22Rv1 (cell line): ENCODE data around the gene PBLD.

Experiments
- H3K27ac ChIP-seq: fragments of 450-650 bp; 2 replicates; pipeline ENCODE4 v1.5.1; 2017
- ZFX ChIP-seq: fragments of 450-650 bp; IDR thresholded peaks from 2 replicates; pipeline ENCODE4 v1.6.1; 2017; ENCODE audit warnings: antibody characterized with exemption, borderline replicate concordance
- TF ChIP-seq, protein P1 (sequence below): fragments of 450-650 bp; IDR thresholded peaks from 2 replicates; pipeline ENCODE4 v1.5.1; 2017; ENCODE audit warnings: mild to moderate bottlenecking

Gene PBLD

DNA sequence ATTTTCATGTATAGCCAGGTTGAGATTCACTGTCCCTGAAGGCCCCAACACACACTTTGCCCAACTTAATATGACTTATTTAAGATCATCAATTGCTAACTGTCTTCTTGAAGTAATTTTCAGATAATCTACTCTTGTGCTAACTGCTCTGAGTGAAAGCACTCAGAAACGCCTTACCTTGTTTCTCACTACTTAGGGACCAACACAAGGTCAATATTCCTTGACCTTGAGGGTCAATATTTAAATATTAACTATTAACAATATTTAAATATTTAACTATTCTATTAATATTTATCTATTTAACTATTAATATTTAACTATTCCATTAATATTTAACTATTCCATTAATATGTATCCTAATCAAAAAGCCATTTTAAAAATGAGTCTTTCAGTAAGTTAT, 26.9 kb downstream of the PBLD start:
- TF ChIP-seq, protein P1, sequence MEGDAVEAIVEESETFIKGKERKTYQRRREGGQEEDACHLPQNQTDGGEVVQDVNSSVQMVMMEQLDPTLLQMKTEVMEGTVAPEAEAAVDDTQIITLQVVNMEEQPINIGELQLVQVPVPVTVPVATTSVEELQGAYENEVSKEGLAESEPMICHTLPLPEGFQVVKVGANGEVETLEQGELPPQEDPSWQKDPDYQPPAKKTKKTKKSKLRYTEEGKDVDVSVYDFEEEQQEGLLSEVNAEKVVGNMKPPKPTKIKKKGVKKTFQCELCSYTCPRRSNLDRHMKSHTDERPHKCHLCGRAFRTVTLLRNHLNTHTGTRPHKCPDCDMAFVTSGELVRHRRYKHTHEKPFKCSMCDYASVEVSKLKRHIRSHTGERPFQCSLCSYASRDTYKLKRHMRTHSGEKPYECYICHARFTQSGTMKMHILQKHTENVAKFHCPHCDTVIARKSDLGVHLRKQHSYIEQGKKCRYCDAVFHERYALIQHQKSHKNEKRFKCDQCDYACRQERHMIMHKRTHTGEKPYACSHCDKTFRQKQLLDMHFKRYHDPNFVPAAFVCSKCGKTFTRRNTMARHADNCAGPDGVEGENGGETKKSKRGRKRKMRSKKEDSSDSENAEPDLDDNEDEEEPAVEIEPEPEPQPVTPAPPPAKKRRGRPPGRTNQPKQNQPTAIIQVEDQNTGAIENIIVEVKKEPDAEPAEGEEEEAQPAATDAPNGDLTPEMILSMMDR, result no peak
- no peak for TF ChIP-seq ZFX
- peak overlapping the region; percentile 96 for H3K27ac ChIP-seq

DNA sequence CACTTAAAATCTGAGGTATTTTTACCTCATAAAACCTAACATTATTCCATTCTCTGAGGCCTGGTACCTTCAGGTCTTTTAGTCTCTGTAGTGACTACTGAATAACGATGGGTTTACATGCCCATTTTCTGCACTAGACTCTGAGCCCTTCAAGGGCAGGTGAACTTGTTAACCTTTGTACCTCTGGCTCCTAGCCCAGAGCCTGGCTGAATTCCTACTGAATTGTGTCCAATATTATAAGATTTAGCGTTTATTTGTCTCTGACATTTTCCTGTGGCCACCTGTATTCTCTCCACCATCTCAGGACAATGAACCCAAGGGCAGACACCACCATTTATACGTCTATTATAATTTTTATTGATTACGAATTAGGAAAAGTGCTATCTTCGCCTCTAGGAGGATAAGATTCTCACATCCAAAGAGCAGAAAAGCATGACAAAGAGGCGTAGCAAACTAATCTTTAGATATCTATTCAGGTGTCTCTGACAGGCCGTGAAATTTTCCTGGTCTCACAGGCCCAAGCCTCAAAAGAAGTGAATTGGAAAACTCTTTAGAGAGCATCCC, 28.8 kb downstream of the PBLD start:
- TF ChIP-seq ZFX, result no peak
- TF ChIP-seq, protein P1, result no peak
- H3K27ac ChIP-seq, result peak overlapping the region; percentile 96

DNA sequence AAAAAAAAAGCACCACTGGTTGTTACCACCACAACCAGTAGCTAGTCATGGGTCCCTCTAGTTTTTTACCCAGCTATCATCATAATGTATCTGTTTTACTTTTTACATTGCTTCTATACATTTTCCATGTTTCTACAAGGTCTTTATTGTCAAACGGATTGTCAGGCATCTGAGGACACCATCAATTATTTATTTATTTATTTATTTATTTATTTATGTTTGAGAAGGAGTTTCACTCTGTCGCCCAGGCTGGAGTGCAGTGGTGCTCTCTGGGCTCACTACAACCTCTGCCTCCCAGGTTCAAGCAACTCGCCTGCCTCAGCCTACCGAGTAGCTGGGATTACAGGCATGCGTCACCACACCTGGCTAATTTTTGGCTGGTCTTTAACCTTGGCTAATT, 29.9 kb downstream of the PBLD start:
- TF ChIP-seq, protein P1, result no peak
- no peak for TF ChIP-seq ZFX
- H3K27ac ChIP-seq, result peak overlapping the region; percentile 96

DNA sequence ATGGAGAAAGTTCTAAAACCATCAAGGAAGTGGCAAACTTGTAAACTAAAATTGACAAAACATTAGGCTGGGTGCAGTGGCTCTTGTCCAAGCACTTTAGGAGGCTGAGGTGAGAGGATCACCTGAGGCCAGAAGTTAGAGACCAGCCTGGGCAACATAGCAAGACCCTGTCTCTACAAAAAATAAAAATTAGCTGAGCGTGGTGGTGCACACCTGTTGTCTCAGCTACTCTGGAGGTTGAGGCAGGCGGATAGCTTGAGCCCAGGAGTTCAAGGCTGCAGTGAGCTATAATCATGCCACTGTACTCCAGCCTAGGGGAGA, 30.3 kb downstream of the PBLD start:
- TF ChIP-seq, protein P1, result peak; percentile 22; the same call in 1 of the 2 replicates
- TF ChIP-seq ZFX, result no peak
- H3K27ac ChIP-seq, result peak overlapping the region; percentile 44

DNA sequence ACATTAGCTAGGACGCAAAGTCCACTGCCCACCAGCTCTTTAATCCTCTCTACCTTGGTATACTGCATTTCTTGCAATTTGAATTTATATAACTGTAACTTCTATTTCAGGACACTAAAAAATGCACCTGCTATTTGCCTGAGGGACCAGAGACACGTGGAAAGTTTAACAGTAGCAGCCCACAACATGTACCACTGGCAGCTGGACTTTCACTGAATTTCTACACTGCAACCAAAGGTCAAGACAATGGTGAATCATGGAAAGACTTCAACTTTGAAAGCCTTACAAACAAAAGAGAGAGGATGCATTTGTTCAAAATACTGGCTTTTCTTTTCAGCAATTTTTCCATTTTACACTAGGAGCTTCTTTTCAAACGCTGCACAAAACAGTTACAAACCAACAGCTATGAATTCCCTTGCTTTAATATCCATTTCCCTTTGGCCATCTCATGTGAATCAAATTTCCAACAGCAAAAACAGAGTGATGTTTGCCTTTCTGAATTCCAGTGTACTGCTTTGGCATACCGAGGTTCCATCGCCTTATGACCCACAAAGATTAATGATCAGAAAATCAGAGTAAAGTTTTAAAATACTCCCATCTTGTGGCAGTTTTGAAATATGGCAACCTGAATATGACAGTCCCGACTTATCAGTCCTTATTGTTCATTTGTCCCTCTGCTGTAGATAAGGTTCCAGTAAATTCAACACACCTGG, 30.8 kb downstream of the PBLD start:
- no peak for TF ChIP-seq ZFX
- TF ChIP-seq, protein P1, result peak; percentile 62
- H3K27ac ChIP-seq, result peak overlapping the region; percentile 44

DNA sequence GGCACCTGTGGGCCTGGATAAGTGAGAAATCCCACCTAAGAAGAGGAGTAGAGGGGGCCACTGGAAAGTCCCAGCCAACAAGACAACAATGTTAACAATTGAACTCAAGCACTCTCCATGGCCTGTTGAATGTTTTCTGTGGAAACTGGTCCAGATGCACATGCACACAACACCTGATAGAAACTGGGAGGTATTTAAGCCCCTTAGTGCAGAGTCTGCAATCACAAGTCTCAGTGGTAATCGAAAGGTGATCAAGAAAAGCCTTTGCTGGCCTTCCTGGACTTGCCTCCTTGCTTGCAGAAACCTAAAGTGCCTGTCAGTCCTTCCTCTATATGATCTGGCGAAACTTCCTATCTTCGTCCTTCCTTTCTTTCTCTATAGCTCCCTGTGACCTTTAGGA, 31.4 kb downstream of the PBLD start:
- TF ChIP-seq, protein P1, result no peak
- TF ChIP-seq ZFX, result no peak
- peak overlapping the region; percentile 44 for H3K27ac ChIP-seq

DNA sequence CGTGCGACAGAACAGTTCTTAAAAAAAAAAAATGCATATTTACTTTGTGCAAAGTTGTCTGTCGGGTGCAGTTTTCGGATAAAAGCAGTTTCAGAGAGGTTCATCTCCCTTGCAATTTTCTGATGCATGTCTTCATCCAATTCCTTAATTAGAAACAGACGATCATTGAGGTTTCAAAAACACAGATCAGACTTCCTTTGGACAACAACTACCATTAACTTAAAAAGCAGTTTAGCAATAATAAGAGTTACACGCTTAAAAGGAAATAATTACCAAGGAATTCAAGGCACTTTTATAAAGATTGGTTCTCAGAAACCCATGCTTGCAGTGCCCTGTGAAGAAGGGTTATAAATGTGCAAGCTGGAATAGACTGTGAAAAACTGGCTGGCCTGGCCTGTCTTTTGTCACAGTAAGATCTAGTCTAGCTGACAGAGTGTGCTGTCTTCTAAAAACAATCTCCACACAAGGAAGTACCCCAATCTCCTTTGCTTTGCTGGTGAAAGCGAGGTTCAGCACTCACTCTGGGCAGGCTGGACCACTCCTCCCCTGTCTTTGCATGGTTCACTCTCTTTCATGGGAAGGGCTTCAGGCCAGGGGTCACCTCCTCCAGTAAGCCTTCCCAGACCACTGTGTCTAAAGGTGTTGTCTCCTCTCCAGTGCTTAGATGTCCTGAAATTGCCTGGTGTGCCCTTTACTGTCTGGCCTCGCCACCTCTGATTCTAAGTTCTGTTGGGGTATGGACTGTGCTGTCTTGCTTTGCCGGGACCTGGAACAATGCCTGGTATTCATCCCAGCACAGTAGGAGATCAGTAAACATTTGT, 35.7 kb downstream of the PBLD start:
- H3K27ac ChIP-seq, result peak overlapping the region; percentile 46
- TF ChIP-seq, protein P1, result no peak
- TF ChIP-seq ZFX, result no peak
